Neutrophil (primary cell): Measurements from ENCODE around the gene AASDHPPT.

Source experiments
- H3K27ac ChIP-seq: fragments of 200-600 bp; sonication (generic); 2 replicates; pipeline ENCODE4 v1.5.1; 2016; ENCODE audit warnings: mild to moderate bottlenecking, moderate library complexity
- H3K27me3 ChIP-seq: fragments of 200-600 bp; sonication (generic); 2 replicates; pipeline ENCODE4 v1.6.0; 2016; ENCODE audit warnings: mild to moderate bottlenecking
- H3K36me3 ChIP-seq: fragments of 200-600 bp; sonication (generic); 2 replicates; pipeline ENCODE4 v1.5.1; 2017
- H3K4me1 ChIP-seq, 2 experiments: fragments of 200-600 bp in 1 of 2; sonication (generic) in 1 of 2; 1 replicate in 1 of 2; 2 replicates in 1 of 2; pipeline versions ENCODE4 v1.5.1 to v1.6.1; 2013 to 2016; ENCODE audit warnings: low read depth in 1 of 2, low read length in 1 of 2, mild to moderate bottlenecking in 1 of 2, moderate library complexity in 1 of 2; ENCODE audit not compliant: control insufficient read depth in 1 of 2, insufficient read depth in 1 of 2
- H3K4me3 ChIP-seq, 2 experiments: fragments of 200-600 bp in 1 of 2; sonication (generic) in 1 of 2; 1 replicate in 1 of 2; 2 replicates in 1 of 2; pipeline ENCODE4 v1.5.1; 2013 to 2016; ENCODE audit warnings: low read depth in 1 of 2, low read length in 1 of 2, mild to moderate bottlenecking in 1 of 2, moderate library complexity in 1 of 2
- H3K9me3 ChIP-seq: fragments of 200-600 bp; sonication (generic); 2 replicates; pipeline ENCODE4 v1.5.1; 2016
- TF ChIP-seq, protein P1 (sequence below): fragments of 200-600 bp; sonication (generic); IDR thresholded peaks from 2 replicates; pipeline ENCODE4 v1.5.1; 2016; ENCODE audit warnings: antibody characterized with exemption

Gene AASDHPPT

GRCh38 chr11:106101370-106101769 lies 23.9 kb downstream of the AASDHPPT start:
- peaks cover 19% of the 10 kb centered on the region for H3K36me3 ChIP-seq
- TF ChIP-seq, protein P1, sequence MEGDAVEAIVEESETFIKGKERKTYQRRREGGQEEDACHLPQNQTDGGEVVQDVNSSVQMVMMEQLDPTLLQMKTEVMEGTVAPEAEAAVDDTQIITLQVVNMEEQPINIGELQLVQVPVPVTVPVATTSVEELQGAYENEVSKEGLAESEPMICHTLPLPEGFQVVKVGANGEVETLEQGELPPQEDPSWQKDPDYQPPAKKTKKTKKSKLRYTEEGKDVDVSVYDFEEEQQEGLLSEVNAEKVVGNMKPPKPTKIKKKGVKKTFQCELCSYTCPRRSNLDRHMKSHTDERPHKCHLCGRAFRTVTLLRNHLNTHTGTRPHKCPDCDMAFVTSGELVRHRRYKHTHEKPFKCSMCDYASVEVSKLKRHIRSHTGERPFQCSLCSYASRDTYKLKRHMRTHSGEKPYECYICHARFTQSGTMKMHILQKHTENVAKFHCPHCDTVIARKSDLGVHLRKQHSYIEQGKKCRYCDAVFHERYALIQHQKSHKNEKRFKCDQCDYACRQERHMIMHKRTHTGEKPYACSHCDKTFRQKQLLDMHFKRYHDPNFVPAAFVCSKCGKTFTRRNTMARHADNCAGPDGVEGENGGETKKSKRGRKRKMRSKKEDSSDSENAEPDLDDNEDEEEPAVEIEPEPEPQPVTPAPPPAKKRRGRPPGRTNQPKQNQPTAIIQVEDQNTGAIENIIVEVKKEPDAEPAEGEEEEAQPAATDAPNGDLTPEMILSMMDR, result no peak
- no peaks in the 10 kb centered on the region for H3K4me1 ChIP-seq
- H3K27me3 ChIP-seq, result no peaks in the 10 kb centered on the region
- H3K4me3 ChIP-seq, result no peak overlapping the region
- no peaks in the 10 kb centered on the region for H3K9me3 ChIP-seq
- H3K27ac ChIP-seq, result no peak overlapping the region

GRCh38 chr11:106101819-106102218 lies 24.4 kb downstream of the AASDHPPT start:
- H3K27me3 ChIP-seq, result no peaks in the 10 kb centered on the region
- H3K27ac ChIP-seq, result no peak overlapping the region
- no peaks in the 10 kb centered on the region for H3K9me3 ChIP-seq
- TF ChIP-seq, protein P1, result no peak
- H3K4me1 ChIP-seq, result no peaks in the 10 kb centered on the region
- H3K36me3 ChIP-seq, result peaks cover 15% of the 10 kb centered on the region
- no peak overlapping the region for H3K4me3 ChIP-seq

DNA sequence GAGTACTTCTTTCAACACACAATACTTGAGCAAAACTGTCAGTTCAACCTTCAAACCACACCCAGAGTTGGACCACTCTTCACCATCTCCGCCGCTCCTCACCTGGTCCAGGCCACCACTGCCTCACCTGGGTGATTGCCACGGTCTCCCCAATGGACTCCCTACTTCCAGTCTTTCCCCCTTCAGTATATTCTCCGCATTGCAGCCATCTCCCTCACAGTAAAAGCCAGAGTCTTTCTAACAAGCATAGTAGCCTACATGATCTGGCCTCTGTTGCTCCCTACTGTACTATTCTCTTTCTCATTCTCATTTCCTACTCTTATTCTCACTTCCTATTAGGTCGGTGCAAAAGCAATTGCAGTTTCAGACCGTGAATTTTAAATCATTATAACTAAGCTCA lies 28.5 kb downstream of the AASDHPPT start:
- H3K4me3 ChIP-seq, result no peak overlapping the region
- no peaks in the 10 kb centered on the region for H3K4me1 ChIP-seq
- H3K9me3 ChIP-seq, result no peaks in the 10 kb centered on the region
- no peaks in the 10 kb centered on the region for H3K36me3 ChIP-seq
- no peak overlapping the region for H3K27ac ChIP-seq
- TF ChIP-seq, protein P1, result no peak
- no peaks in the 10 kb centered on the region for H3K27me3 ChIP-seq

GRCh38 chr11:106121570-106122320 lies 44.3 kb downstream of the AASDHPPT start:
- TF ChIP-seq, protein P1, result no peak
- Histone ChIP-seq H3K27me3 (no peaks in the 10 kb centered on the region), H3K36me3 (no peaks in the 10 kb centered on the region)

DNA sequence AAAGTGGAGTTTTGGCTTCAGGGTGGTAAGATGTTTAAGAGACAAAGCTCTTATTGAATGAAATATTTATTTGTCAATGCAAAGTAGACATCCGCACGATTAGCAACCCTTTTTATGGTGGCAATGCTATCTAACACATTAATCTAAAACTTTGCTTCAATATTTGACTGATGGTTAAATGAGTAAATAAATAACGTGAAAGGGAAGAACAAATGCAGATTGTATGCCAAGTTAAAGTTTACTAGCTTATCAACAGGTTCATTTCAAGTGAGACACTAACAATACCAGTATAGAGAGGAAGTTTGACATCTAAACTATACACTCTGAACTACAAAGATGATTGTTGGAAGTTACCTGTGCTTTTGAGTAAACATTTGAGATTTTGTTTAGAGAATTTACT lies 50.1 kb downstream of the AASDHPPT start:
- Histone ChIP-seq H3K9me3 (no peaks in the 10 kb centered on the region), H3K36me3 (no peaks in the 10 kb centered on the region), H3K27me3 (no peaks in the 10 kb centered on the region), H3K27ac (no peak overlapping the region), H3K4me1 (no peaks in the 10 kb centered on the region), H3K4me3 (no peak overlapping the region)
- TF ChIP-seq, protein P1, result no peak

More at GRCh38 chr11:106121570-106122320, 44.3 kb downstream of the AASDHPPT start:
- no peaks in the 10 kb centered on the region for H3K4me1 ChIP-seq
- no peak overlapping the region for H3K4me3 ChIP-seq
- H3K9me3 ChIP-seq, result no peaks in the 10 kb centered on the region
- no peak overlapping the region for H3K27ac ChIP-seq
